ENCODE results near the gene CACNA1D.

Gene CACNA1D

GRCh38 chr3:53695324-53695690, 200.9 kb downstream of the CACNA1D start:
- no peak for DNase-seq

DNA sequence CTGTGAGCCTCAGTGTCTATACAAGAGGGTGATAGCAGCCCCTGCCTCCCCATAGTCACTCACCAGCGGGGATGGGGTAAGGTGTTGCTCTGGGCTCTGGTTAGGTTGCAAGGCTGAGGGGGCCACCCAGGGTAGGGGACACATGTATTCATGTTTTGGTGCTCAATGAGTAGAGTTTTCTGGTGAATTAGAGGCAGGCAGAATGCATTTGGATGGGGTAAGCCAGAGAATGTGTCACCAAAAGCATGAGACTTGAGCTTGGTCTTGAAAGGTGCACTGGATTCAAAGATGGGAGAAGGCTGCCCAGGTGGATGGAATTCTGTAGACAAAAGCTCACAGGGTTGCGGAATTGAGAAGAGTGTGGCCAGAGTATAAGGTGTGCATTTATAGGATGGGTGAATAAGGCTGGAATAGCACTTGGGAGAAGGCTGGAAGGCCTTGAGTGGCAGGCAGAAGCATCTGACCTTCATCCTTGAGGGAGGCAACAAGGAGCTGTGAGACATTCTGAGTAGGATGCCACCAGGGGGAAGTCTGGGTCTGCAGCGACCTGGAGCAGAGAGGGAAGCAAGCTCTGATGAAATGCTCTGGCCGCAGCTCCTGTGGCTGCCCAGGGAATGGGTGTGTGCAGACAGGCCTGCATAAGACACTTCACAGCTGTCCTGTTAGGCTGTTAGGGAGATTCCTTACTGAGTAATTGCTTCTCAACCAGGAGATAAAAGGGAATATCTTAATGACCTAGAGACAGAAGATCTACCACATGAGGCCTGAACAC, 202.2 kb downstream of the CACNA1D start:
- no peak for DNase-seq

- no peak for DNase-seq
Observed at GRCh38 chr3:53700441-53700840, 206.0 kb downstream of the CACNA1D start.

DNA sequence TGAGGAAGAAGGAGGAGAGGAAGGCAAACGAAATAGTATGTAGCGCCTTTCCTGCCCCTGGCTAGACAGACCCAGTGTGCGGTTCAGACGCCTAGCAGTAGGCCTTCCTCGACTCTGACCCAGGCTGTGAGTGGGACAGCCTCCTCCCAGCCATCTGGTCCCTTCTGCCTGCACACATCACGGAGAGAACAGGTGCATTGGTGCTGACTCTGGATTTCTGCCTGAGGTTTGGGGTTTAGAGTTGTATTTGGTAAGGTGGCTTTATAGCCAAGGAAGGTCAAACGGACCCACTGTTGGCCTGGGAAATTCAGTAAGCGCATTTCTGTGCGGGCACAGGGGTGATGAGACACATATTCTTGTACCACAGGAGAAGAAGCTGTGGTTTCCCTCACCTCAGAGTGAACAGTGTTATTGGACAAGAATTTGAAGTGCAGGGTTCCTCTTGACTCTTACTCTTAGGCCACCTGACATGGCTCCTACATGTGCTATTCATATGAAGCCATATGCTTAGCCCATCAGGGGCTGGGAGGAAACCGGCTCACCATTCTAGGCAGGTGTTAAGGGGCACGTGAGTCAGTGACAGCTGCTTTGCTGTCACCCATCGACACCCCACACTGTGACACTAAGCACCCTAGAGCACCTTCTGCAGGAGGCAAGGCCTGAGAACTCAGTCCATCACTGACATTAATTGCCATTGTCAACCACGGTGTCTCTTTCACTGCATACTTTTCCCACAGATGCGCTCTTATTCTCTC, 208.5 kb downstream of the CACNA1D start:
- no peak for DNase-seq

DNA sequence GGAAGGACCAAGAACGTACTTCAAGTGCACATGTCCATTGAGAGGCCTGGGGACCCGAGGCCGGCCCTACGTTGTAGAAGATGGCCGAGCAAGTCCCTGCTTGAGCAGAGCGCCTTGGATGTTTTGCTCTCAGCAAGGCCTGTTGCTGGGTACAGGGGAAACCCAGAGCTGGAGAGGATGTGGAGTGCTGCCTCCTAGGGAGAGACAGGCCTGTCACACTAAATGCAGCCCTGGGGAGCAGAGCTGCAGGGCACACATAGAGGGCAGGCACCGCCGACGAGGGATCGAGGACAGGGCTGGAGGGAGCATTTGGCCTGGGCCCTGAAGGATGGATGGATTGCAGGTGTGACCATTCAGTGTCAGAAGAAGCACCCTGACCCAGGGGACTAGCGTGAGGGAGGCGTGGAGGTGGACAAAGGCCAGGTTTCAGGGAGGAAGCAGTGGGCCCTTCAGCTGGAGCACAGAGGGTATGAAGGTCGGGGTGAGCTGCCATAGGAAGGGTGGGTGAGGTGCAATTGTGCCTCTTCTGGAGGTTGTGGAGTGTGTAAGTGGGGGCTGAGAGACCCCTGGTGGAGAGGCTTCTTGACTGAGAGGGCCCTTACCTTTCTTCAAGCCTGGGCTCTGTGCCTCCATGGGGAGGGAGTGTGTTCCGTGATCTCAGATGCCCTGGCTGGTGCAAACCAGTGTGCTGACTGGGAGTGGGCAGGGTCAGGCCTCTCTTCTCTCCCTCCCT, 209.4 kb downstream of the CACNA1D start:
- no peak for DNase-seq

GRCh38 chr3:53704363-53704725, 209.9 kb downstream of the CACNA1D start:
- DNase-seq: no peak

GRCh38 chr3:53705024-53705745, 210.8 kb downstream of the CACNA1D start:
- no peak for DNase-seq

GRCh38 chr3:53705774-53706173, 211.4 kb downstream of the CACNA1D start:
- no peak for DNase-seq

- DNase-seq: no peak
Observed at GRCh38 chr3:53707222-53707621, 212.8 kb downstream of the CACNA1D start.

DNA sequence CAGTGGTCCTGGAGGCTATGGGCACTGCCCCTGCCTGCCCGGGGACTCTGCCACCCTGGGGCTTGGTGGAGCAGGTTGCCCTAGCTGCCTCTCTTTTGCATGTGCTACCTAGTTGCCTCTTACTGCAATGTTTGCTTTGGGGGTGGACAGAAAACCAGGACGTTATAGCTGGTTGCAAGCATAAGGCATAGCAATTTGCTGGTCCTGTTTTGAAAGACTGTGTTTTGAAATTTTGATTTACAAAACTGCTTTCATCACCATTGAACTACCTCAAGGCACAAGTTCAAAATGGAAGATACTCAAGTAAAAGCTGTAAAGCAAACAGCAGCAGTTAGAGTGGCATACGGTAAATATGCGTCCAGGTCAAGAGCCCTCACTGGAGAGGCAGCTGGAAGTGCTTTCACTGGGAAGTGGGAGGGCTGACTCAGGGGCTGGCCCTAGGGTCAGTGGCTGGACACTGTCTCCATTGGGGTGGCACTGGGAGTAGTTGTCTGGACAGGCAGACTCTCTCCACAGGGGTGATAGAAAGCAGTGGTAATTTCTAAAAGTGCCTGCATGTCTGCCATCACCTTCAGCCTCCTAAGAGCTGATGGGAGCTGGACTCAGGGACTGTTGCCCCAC, 213.7 kb downstream of the CACNA1D start:
- DNase-seq: peak; percentile 19

DNA sequence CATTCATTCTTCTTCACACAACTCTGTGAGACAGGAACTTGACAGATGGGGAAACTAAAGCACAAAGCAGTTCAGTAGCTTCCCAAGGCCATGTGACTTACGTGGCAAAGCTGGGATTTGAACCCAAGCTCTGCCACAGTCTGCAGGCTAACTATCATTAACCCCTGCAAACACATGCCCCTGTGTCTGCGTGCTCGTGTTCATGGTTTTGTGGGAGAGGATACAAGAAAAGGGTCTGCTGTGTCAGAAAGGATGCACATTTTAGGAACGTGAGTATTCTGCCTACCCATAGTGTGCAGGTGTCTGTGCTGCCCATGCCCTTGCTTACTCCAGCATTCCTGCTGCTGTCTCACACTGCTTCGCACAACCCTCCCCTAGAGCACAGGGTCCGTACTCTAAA, 214.8 kb downstream of the CACNA1D start:
- DNase-seq: no peak

DNA sequence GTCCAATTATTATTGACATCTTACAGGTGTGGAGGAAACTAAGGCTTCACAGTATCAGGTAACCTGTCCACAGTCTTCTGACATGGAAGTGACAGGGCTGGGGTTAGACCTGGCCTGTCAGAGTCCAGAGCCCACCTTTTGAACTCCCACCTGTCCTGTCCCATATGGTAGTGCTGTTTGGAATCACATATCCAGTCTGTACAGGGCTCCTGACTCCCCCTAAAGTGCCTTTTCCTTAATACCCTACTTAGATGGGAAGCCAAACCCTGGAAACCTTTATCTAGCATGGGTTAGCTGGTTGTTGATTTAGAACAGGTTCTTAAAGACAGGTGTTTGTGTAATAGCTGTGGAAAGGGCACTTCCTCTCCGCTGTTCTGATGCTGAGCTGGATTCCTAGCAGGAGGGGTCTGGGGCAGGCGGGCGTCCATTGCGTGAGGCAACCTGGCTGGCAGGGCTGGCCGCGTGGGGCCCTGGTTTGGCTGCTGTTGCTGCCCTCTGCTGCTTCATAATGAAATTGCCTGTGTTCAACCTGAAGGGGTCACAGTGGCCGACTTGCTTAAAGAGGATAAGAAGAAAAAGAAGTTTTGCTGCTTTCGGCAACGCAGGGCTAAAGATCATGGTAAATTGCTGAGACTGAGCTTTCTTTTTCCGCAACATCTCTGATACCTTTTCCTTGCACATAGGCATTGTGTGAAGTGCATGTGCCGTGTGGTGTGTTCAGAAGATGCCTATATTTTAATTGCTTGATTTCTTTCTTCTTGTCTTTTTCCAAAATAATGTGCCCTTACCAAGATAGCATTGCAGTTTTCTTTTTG, 215.7 kb downstream of the CACNA1D start:
- DNase-seq: peak; percentile 60

DNA sequence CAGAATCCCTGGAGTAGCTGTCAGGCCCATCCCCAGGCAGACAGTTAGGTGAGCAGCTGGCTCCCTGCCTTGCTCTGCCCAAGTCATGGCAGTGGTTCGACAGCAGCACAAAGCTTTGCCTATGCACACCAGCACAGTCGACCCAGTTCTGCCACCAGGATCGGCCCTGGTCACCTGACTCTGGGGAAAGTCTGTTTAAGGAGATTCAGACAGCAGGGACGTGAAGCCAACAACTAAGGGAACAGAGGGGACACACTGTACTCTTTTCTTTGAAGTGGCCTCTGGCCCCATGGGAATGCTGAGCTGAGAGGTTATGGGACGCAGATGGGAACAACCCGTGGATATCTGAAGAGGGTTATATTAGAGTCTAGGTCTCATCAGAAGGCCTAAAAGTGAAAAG, 217.0 kb downstream of the CACNA1D start:
- no peak for DNase-seq

- DNase-seq: no peak
Observed at GRCh38 chr3:53712817-53713388, 218.5 kb downstream of the CACNA1D start.

DNA sequence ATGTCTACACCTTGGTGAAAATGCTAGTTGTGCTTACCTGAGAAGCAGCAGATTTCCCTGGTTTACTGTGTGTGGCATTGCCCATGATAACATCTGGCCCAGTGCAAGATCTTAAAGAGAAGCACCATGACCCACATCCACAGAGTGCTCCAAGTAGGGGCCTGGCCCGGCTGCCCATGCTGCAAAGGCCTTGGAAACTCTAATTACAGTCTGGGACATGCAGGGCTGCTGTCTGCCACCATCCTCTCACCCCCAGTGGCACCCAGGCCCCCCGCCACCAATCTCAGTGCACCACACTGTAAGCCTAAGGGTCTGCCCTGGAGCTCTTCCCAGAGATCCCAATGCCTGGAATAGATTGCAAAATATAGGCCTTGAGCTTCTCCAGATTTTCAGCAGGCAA, 219.2 kb downstream of the CACNA1D start:
- DNase-seq: no peak

GRCh38 chr3:53715815-53716483, 221.5 kb downstream of the CACNA1D start:
- DNase-seq: peak; percentile 10

DNA sequence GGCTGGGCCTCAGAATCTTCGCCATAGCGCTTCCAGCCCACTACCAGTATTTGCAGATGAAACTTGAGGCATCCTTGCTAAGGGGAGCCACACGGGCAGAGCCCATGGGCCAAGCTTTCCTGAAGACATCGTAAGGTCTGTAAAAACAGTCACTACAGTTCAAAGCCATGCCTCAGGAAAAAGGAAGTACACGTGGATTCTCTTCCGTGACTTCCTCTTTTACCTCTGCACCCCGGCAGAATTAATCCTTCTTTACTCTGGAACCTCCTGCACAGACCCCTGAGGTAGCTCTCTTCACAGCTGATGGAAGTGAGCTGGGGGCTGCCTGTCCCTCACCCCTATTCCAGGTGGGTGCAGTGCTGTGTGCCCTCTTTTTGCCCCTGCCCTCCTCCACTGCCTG, 222.6 kb downstream of the CACNA1D start:
- no peak for DNase-seq

GRCh38 chr3:53718462-53718861, 224.1 kb downstream of the CACNA1D start:
- DNase-seq: no peak

GRCh38 chr3:53719796-53720195, 225.4 kb downstream of the CACNA1D start:
- no peak for DNase-seq

- DNase-seq: no peak
Observed at GRCh38 chr3:53721187-53722119, 227.0 kb downstream of the CACNA1D start.

Data from NCI-H2227 treated with DMSO at 0.1 percent for 48 hours (cell line).